Measurements from ENCODE around the gene ATG7.
"Not testable (repeated sequence)": the region's sequence is repeated elsewhere in the genome, so short reads cannot be mapped to it uniquely, and the experiment has no call there.

ATG7 gene

DNA sequence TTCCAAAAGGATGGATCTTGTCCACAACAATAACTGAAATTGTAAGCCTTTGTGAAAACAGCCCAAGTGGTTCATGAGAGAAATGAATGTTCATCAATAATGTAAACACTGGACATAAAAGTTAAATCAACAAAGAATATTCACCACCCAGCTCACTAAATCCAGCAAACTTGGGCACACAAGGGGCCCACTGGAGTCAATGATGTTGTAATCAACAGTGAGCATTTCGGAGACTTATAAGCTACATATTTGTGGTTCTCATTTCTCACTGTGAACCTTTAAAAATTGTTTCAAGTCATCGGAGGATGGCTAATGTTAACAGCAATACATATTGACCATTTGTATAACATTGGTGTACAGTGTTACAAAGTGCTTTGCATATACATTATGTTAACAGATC is 308.4 kb downstream of the ATG7 start:
- in situ Hi-C loops (cut with MboI; ENCODE audit: low sequenced_read_pairs), result no loop called here

DNA sequence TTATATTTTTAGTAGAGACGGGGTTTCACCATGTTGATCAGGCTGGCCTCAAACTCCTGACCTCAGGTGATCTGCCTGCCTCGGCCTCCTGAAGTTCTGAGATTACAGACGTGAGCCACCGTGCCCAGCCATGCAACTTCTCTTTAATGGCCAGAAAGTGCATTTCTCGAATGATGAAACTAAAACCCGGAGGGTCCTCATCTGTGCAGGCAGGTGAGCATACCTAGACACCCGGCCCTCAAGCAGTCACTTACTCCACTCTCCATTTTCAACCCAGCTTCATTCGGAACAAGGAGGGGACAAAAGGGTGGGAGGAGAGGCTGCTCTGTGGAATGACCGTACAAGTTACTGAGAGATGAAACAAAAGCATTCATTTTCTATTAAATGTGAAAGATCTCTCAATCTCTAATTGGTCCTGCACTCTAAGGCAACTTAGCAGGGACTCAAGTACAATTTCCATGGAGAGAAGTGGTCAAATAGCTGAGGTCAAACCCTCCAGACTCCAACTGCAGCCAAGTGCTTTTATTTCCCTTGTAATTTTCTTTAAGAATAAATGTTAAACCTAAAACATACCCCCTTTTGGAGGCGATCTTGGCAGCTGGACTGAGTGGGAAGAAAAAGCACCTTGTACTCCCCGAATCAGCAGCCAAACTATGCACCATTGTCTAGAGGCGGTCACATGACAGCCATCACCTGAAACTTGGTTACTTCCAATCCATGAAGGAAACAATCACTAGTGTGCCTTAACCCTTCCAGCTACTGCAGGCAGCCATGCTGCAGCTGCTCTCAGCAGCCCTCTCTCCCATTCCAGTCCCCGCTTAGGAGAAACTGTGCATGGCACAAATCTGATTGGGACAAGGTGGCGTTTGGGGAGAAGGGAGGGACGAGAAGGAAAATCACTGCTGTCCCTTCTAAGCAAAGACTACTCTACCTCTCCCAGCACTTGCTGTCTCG is 309.3 kb downstream of the ATG7 start:
- in situ Hi-C loops (cut with MboI; ENCODE audit: low sequenced_read_pairs), result no loop called here

DNA sequence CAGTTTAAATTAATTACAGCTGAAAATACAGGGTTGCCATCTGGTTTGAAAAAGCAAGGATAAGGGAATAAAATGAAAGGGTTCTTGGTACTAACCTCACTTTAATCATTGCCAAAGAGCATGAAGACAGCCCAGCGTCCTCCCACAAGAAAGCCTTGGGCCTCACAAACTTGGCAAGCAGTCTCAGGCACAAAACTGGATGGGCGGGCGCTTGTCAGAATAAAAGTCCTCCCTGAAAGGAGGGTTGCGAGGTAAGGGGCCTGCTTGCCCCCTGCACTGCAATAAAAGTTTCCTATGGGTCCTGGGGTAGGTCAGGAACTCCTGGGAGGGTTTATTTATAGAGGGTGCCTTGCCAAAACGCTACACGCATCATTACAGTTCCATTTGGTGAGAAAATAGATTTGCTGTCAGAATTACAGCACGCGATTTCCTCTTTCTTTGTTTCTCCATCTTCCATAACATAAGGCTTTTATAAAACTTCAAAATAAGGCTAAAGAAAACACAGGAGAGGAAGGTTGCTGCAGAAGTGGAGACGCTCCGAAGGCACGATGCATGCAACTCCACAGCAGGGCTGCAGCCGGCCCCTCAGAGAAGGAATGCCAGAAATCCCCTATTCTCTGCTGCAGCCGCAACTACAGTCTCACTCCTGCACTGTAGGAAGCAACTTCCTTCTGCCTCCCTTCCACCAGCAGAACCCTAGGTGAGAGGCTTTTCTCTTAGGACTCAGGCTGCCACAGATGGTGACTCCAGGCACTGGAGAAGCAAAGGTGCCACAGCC is 310.2 kb downstream of the ATG7 start:
- in situ Hi-C loops (cut with MboI; ENCODE audit: low sequenced_read_pairs), result no loop called here

DNA sequence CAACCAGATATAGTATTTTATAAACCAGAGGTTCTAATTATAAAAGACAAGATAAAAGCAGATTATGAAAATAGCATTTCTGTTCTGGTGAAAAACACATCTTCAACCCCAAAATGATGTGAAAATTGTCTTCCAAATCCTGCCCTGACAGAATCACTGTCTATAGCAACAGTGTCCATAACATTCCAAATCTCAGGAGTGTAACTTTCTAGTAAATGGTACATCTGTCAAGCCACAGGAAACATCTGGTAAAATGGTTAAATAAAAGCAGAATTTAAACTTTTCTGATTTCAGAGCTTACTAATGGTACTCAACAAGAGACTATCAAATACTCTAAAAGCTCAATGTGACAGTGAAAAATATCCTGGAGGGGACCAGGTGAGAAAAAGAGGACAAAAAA is 311.0 kb downstream of the ATG7 start:
- in situ Hi-C loops (cut with MboI; ENCODE audit: low sequenced_read_pairs), result no loop called here

DNA sequence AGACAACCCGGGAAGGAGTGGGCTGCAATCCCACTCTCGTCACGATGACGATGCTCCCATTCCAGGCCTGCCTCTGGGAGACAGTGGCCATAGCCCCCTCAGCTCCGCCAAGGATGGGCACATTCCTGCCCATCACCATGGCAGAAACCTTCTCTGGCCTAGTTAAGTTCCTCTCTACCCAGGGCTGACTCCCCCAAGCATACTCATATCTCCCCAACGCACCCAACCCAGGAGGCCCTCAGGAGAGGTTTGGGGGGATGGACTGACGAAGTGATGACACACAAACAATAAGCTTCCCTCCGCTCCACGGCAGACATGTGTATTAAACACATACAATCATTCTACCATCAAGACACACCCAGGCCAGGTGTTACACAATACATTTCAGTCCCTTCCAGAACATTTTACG is 311.4 kb downstream of the ATG7 start:
- in situ Hi-C loops (cut with MboI; ENCODE audit: low sequenced_read_pairs), result no loop called here

DNA sequence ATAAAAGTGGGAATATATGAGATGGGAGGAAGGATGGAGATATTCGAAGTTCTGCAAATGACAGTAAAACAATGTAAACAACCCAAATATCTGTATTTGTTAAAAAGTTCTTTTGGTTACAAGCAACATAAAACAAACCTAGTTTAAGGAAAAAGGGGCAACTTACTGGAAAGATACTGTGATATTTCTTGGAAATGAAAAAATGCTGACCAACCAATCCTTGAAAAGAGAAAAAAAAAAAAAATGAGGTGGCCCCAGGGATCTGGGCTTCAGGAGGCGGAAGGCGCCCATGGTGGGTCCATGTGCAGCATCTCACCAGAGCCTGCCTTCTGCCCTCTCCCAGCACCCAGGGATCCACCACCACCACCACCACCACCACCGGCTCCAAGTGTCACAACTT is 312.4 kb downstream of the ATG7 start:
- in situ Hi-C loops (cut with MboI; ENCODE audit: low sequenced_read_pairs), result no loop called here

DNA sequence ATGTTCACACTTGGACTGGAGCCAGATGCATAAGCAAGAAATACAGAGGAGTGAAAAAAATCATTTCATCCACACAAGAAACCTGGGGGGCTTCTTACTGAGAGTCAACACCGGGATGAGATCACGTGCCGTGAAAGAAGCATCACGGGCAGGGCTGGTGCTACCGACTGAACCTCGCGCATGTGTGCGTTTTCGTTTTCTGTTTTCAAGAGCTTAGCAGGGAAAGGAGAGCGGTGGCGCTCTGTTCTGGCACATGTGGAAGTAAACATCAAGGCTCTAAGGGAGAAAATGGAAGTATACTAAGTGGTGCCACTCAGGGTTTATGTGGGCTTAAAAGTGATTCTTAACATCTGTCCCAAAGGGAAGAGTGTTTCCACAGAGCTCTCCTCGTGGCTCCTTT is 315.6 kb downstream of the ATG7 start:
- in situ Hi-C loops (cut with MboI; ENCODE audit: low sequenced_read_pairs), result no loop called here

DNA sequence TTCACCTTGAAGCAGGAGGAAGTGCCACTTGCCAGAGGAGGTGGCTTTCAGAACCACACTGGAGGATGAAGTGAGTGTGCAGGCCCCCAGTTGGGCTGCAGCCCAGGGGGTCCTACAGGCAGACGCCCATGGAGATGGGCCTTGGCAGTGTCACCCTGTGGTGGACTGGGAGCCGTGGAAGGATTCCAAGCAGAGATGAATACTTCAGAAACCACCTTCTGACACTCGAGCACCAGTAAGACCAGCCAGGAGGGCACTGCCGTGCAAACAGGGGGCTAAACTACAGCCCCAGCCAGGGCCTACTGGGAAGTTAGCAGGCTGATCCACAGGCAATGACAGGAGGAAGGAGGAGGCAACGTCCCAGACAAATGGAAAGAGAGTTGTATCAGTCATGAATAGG is 316.1 kb downstream of the ATG7 start:
- in situ Hi-C loops (cut with MboI; ENCODE audit: low sequenced_read_pairs), result no loop called here

DNA sequence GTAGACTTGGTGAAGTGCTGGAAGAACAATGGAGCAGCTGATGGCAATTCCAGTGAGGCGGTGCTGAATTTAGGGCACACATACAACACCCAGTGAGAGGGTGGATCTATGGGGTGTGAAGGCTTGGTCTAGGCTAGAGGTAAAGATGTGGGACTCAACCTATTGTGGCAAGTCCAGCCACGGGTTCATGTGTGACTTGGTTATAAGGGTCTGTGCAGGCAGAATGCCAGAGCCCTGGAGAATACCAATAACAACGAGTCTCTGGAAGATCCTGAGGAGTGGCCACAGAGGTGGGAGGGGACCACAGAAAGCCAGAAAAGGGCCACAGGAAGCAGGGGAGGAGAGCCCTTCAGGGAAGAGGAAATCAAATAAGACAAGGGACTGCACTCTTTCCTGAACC is 316.6 kb downstream of the ATG7 start:
- in situ Hi-C loops (cut with MboI; ENCODE audit: low sequenced_read_pairs), result no loop called here

DNA sequence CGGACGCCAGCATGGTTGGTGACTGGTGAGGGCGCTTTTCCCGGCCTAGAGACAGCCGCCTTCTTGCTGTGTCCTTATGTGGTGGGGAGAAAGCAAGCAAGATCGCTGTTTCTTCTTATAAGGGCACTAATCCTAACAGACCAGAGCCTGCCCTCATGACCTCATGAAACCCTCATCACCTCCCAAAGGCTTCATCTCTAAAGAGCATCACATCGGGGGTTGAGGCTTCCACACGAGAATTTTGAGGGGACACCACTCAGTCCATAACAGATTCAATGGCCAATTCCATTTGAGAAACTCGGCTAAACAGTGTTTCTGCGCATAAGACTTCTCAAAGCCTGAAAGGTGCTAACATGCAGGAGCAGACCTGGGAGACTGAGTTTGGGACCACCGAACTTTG is 317.5 kb downstream of the ATG7 start:
- in situ Hi-C loops (cut with MboI; ENCODE audit: low sequenced_read_pairs), result no loop called here

DNA sequence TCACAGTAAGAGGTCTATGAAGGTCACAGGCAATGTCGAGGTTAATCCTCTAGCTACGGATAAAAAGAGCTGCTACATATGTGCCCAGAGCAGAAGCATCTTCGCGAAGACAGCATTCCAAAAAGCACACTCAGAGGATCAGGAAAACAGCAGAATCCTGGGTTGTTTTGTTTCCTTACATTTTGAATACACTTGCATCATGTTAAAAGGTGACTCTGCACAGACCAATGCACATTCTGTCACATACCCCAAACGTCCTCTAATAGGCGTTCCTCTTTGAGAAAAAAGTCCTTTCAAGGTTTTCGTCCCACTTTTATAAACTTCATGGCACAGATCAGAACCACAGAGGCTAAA is 318.8 kb downstream of the ATG7 start:
- in situ Hi-C loops (cut with MboI; ENCODE audit: low sequenced_read_pairs), result no loop called here

DNA sequence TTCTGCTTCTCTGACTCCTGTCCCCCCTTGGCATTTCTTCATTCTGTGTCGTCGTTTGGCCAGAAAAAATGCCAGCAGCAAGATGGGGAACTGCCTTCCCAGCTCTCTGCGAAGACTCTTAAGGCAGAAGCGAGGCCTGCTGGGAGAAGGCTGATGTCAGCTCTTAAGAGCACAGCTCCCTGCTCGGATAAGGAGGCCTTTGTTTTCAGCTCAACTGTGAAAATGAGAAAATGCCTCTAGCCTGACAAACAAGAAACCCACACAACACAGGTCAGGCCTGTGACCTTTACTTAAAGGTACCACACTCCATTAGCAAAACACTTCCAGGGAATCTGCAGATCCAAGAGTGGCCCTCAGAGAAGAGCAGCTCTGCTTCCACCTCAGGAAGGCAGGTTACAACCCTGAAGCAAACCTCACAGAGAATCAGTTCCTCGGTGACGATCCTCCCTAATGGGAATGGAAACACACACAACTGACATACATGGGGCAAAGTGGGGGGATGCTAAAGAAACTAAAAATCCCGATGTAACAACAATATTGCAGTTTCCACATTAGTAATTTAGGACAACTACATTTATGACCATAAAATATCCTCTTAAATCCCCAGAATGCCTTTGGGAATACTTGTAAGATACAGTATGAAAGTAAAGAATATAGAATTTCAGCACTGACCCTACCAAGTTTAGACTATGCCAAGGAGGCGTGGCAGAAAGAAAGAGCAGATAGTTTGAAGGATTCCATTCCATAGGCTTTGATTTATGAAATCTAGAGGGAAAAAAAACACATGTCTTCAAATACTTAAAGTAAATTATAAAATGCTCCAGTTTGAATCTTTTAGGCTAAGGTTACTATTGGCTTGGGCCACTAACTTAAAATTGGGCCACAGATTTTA is 319.4 kb downstream of the ATG7 start:
- in situ Hi-C loops (cut with MboI; ENCODE audit: low sequenced_read_pairs), result no loop called here

DNA sequence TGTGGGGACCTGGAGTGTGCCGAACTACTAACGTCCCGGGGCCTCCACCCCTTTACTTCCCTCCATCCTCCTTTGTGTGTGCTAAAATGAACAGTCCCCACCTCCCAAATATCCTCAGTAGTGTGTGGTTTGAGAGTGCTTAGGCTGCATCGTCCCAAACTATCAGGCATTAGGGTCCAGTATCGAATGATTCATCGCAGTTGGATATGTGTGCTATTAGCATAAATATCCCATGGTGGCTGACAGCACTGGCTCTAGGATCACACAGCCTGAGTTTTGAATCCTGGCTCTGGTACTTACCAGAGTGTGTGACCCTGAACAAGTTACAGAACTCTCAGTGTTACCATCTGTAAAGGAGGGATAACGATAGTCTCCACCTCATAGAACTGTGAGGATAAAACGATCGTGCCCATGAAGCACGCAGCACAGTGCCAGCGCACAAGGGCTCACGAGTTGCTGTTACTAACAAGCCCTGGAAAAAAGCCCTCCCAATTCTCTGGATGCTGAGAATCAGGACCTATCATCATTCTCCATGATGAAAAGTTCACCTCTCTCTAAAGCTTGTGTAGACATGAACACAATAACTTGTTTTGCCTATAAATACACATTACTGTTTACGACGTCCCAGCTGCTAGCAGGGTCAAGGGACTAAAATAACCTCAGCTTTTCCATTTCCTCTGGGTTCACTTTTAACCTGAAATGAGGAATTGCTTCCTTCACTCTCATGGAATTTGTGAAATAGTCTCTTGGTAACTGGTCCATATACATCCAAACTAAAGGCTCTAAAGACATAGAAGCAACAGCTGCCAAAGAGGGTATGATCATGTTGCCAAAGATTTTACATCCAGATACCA is 320.5 kb downstream of the ATG7 start:
- in situ Hi-C loops (cut with MboI; ENCODE audit: low sequenced_read_pairs), result no loop called here

DNA sequence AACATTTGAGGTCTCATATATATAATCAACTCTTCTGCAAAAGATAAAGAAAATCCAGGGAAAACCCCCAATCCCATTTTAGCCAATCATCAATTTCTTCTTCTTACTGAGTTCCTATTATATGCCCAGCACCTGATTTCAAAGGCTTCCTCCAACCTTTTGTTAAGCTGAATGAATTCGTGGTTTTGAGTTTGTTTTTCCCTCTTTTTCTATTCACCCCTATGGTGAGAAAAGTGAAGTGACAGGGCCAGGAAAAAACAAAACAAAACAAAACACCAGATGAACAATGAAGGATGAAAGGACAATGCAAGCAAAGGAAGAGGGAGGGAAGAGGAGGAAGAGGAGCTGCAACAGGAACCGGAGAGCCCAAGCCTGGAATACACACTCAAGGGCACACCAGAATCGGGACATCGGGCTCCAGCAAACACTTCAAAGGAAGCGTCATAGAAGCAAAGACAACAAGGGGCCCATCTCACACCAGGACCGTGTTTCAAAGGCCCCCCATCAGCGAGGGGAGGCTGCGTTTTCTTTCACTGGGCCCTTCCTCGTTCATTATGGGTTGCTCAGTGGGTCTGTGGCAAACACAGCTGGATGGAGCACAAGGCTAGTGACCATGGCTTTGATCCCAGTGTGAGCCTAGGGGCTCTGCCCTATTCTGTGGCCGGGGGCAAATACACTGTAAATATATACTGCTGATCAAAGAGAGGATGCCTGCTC is 321.3 kb downstream of the ATG7 start:
- in situ Hi-C loops (cut with MboI; ENCODE audit: low sequenced_read_pairs), result no loop called here

DNA sequence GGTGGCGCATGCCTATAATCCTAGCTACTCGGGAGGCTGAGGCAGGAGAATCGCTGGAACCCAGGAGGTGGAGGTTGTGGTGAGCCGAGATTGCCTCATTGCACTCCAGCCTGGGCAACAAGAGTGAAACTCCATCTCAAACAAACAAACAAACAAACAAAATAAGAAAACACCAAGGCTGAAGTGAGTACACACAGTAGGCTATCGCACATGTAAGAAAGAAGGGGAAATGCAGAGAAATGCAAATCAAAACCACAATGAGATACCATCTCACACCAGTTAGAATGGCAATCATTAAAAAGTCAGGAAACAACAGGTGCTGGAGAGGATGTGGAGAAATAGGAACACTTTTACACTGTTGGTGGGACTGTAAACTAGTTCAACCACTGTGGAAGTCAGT is 322.8 kb downstream of the ATG7 start:
- in situ Hi-C loops (cut with MboI; ENCODE audit: low sequenced_read_pairs), result not testable (repeated sequence)

DNA sequence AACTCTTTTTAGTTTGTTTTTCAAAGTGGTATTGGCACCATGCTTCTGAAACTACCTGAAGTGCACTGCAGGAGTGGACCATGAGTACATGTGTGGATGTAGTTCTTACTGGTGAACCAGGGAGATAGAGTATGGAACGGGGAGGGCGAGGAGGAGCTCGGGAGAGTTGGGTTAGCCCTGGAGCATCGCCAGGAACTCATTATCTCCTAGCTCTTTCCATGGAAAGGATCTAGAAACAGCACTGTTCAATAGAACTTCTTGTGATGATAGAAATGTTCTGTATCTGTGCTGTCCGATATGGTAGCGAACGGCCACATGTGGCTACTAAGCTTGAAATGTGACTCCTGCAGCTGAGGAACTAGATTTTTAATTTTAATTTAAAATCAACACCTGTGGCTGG is 324.2 kb downstream of the ATG7 start:
- in situ Hi-C loops (cut with MboI; ENCODE audit: low sequenced_read_pairs), result no loop called here

DNA sequence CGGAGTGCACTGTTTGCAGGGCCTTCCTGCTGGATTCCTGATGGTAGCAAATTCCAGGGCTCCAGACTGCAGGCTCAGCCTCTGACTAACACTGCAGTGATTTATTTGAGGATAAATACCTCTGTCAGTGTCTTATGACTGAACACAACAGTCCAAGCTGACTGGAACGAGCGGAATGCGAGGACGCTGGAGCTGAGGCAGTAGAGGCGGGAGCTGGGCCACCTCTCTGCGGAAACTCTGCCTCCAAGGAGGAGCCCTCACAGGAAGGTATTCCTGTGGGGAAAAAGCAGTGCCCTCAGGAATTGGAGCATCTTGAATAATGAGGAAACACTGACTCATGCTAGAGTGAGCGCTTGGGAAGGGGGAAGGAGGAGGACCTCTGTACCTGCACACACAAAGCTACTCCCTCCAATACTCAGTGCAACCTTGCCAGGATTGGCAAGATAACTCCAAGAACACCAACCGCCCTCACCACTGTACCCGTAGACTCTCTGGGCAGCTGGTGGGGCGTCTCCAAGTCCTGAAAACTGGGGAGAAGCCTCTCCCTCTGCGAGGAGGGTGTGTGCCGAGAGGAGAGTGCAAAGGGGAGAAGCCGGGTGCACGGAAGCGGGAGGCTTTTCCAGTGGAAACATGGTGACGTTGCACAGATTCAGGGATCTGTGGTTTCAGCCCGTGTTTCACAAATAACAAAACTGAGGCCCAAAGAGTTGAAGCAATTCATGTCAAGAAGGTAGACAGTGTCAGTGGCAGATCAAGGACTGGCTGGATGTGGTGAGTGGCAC is 328.5 kb downstream of the ATG7 start:
- in situ Hi-C loops (cut with MboI; ENCODE audit: low sequenced_read_pairs), result no loop called here

DNA sequence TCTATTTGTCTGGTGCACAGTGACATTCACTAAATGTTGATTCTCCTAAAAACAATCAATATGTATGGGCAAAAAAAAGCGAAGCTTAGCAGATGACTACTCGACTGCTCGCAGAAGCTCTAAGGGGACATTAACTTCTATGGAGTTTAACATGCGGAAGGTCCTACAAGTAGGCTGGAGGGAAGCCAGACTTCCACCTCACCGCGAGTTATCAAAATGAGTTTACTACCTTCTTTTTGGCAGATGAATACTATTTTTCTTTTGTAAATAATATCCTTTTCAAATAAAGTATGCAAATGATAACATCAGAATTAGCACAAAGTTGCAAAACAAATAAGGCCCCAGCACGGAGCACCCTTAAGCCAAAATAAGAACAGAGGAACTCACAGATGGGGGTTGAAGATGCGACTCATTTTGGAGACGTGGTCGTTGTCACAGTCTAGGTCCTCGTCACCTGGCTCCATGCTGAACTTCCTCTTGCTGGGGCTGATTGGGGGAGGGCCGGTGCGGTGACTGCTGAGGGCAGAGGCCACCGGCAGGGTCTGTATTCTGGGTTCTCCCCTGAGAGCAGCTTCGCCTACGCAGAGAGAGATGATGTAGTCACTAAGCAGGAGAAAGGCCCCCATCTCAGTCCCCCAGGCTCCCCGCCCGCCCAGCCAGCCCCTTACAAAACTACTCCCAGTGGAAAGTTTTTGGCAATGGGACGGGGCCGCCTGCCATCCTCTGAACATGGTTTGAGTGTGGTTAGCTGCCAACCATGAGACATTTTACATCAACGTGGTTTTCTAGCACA is 329.4 kb downstream of the ATG7 start:
- in situ Hi-C loops (cut with MboI; ENCODE audit: low sequenced_read_pairs), result no loop called here

Measured in HL-60/S4 (cell line).